Measurements from ENCODE around the gene MAP2K5. TPM values are rescaled to one million over a fixed set of nuclear protein-coding genes. Genes with fewer than 3 reads are reported as not detected.
A peak's percentile ranks its signal among the peaks of the same experiment; 100 is the strongest.

Gene MAP2K5
- polyA plus RNA-seq, 2 of the 4 experiments (the other 2 are of a cell fraction), result 7.8 to 11.0 TPM

DNA sequence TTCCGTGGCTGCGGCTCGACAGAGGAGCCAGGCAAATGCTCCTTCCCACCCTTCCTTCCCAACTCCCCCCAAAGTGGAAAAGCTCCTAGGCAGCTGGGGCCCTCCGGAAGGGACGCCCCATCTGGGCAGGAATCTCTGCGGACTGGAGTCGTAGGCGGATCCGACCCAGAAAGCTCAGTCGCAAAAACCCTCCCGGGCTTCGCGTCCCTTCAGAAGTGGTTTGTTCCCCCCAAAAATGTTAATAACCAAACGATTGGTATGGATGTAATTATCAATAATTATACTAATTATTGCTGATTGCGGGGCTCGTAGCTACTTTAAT, 293.6 kb downstream of the MAP2K5 start:
- ChIA-PET CTCF (interaction anchor here (0.7 to 5.3 kb wide), 41 partner anchors 9 to 917 kb away, joined by 3 to 67 read pairs (median 4); partner anchors contain the start of genes C15orf61 and SKOR1), POLR2A (no interaction called here)
- H3K9me3 ChIP-seq, result no peaks in the 10 kb centered on the region
- H3K27ac ChIP-seq, result no peak overlapping the region
- TF ChIP-seq EHMT2 (IDR thresholded peaks at IDR 0.05; ENCODE audit: low read depth) (no peak), EP300 (IDR thresholded peaks at IDR 0.05) (no peak), NR3C1 (IDR thresholded peaks at IDR 0.05) (no peak)
- WGBS (ENCODE audit: missing lambda C conversion rate), result 45% methylated on average over 16 of the region's 16 CpGs
- ATAC-seq (no peak), DNase-seq (ENCODE audit: low read depth in 1 of 2, low spot score in 1 of 2) (no peak), FAIRE-seq (no peak)
- no peak overlapping the region for H3K4me3 ChIP-seq
- H3K4me2 ChIP-seq, result no peak overlapping the region
- H3K4me1 ChIP-seq, result peaks cover 19% of the 10 kb centered on the region

GRCh38 chr15:67836477-67836876, 294.0 kb downstream of the MAP2K5 start:
- 36% methylated on average over 8 of the region's 8 CpGs for WGBS (ENCODE audit: missing lambda C conversion rate)
- ATAC-seq, result no peak
- ChIA-PET POLR2A (no interaction called here), CTCF (interaction anchor here (0.7 to 5.3 kb wide), 40 partner anchors 10 to 917 kb away, joined by 3 to 67 read pairs (median 4); partner anchors contain the start of genes C15orf61 and SKOR1)
- Histone ChIP-seq H3K9me3 (no peaks in the 10 kb centered on the region), H3K4me1 (peaks cover 23% of the 10 kb centered on the region), H3K4me2 (no peak overlapping the region), H3K4me3 (no peak overlapping the region), H3K27ac (no peak overlapping the region)
- FAIRE-seq, result no peak
- TF ChIP-seq RAD21 (conservative IDR thresholded peaks at IDR 0.05 in 1 of 2, IDR thresholded peaks at IDR 0.05 in 1 of 2) (peak; percentile 88 to 91), SMC3 (IDR thresholded peaks at IDR 0.05) (peak; percentile 64), CHD2 (IDR thresholded peaks at IDR 0.05; ENCODE audit: low read length, partially characterized antibody) (no peak), CTCF (IDR thresholded peaks at IDR 0.05) (peak; percentile 91)
- peak; percentile 47 to 89 for DNase-seq (ENCODE audit: low read depth in 1 of 2, low spot score in 1 of 2)

GRCh38 chr15:67836955-67837354, 294.5 kb downstream of the MAP2K5 start:
- WGBS (ENCODE audit: missing lambda C conversion rate), result 50% methylated on average over 2 of the region's 2 CpGs
- no peak for DNase-seq (ENCODE audit: low read depth in 1 of 2, low spot score in 1 of 2)
- no peak for FAIRE-seq
- peaks cover 24% of the 10 kb centered on the region for H3K4me1 ChIP-seq
- no peak overlapping the region for H3K4me3 ChIP-seq
- no peak for ATAC-seq
- no peak for TF ChIP-seq E2F6 (IDR thresholded peaks at IDR 0.05; ENCODE audit: borderline replicate concordance, low read depth)
- TF ChIP-seq ZSCAN20 (CRISPR knock-in tag; IDR thresholded peaks at IDR 0.05), result no peak
- no peak for TF ChIP-seq FOSL2 (IDR thresholded peaks at IDR 0.05)
- no peak for TF ChIP-seq FOSL2 (CRISPR knock-in tag; IDR thresholded peaks at IDR 0.05)
- no peak for TF ChIP-seq HOXA7 (CRISPR knock-in tag; IDR thresholded peaks at IDR 0.05)
- no peak for TF ChIP-seq MAZ (IDR thresholded peaks at IDR 0.05; ENCODE audit: borderline replicate concordance, low read depth, low read length)
- no peak for TF ChIP-seq TFCP2L1 (CRISPR knock-in tag; IDR thresholded peaks at IDR 0.05)
- TF ChIP-seq TP53 (CRISPR knock-in tag; IDR thresholded peaks at IDR 0.05), result no peak
- no peak for TF ChIP-seq KDM1A (IDR thresholded peaks at IDR 0.05; ENCODE audit: low read depth)
- H3K9me3 ChIP-seq, result no peaks in the 10 kb centered on the region
- ChIA-PET POLR2A (no interaction called here), CTCF (interaction anchor here (0.7 to 5.3 kb wide), 11 partner anchors 121 to 1091 kb away, joined by 3 to 67 read pairs (median 3); no protein-coding TSS in a partner anchor)
- H3K27ac ChIP-seq, result no peak overlapping the region
- H3K4me2 ChIP-seq, result no peak overlapping the region

- Histone ChIP-seq H3K4me2 (peak overlapping the region; percentile 93), H3K9me3 (no peaks in the 10 kb centered on the region), H3K27ac (peak overlapping the region; percentile 87 to 92; a peak in 5 of 6 replicates), H3K4me3 (peak overlapping the region; percentile 69; the same call in 2 of the 3 replicates), H3K4me1 (peaks cover 23% of the 10 kb centered on the region)
- FAIRE-seq (no peak), DNase-seq (ENCODE audit: low read depth in 1 of 2, low spot score in 1 of 2) (no peak), ATAC-seq (no peak)
- WGBS (ENCODE audit: missing lambda C conversion rate), result 84% methylated on average over 25 of the region's 25 CpGs
- no peak for TF ChIP-seq KDM1A (IDR thresholded peaks at IDR 0.05; ENCODE audit: low read depth)
- TF ChIP-seq HOXB5 (CRISPR knock-in tag; IDR thresholded peaks at IDR 0.05), result no peak
- no peak for TF ChIP-seq NPAS2 (CRISPR knock-in tag; IDR thresholded peaks at IDR 0.05; ENCODE audit: borderline replicate concordance)
- TF ChIP-seq, protein P1, sequence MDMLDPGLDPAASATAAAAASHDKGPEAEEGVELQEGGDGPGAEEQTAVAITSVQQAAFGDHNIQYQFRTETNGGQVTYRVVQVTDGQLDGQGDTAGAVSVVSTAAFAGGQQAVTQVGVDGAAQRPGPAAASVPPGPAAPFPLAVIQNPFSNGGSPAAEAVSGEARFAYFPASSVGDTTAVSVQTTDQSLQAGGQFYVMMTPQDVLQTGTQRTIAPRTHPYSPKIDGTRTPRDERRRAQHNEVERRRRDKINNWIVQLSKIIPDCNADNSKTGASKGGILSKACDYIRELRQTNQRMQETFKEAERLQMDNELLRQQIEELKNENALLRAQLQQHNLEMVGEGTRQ (IDR thresholded peaks at IDR 0.05), result no peak
- TF ChIP-seq TP53 (CRISPR knock-in tag; IDR thresholded peaks at IDR 0.05), result no peak
- no peak for TF ChIP-seq RNF2 (IDR thresholded peaks at IDR 0.05; ENCODE audit: borderline replicate concordance, low read depth)
- TF ChIP-seq HES2 (IDR thresholded peaks at IDR 0.05), result no peak
- no peak for TF ChIP-seq POLR2AphosphoS2 (conservative IDR thresholded peaks at IDR 0.05; ENCODE audit: low read length)
- TF ChIP-seq HDAC2 (IDR thresholded peaks at IDR 0.05), result no peak
- TF ChIP-seq HEYL (CRISPR knock-in tag; IDR thresholded peaks at IDR 0.05), result no peak
- no peak for TF ChIP-seq NR3C1 (IDR thresholded peaks at IDR 0.05)
- TF ChIP-seq ZC3H11A (IDR thresholded peaks at IDR 0.05), result no peak
- TF ChIP-seq FOSB (CRISPR knock-in tag; IDR thresholded peaks at IDR 0.05), result no peak
- TF ChIP-seq CEBPB (IDR thresholded peaks at IDR 0.05), result no peak
- no peak for TF ChIP-seq MAFK (IDR thresholded peaks at IDR 0.05; ENCODE audit: partially characterized antibody)
- ChIA-PET CTCF (interaction anchor here (0.7 to 5.3 kb wide), 3 partner anchors 24 to 892 kb away, joined by 3 to 67 read pairs (median 3); no protein-coding TSS in a partner anchor), POLR2A (interaction anchor here (1.0 kb wide), 1 partner anchor 336 kb away, joined by 3 read pairs; no protein-coding TSS in a partner anchor)
Measured at GRCh38 chr15:67838789-67839332, 296.4 kb downstream of the MAP2K5 start.
